Body of pancreas (tissue), 4 donors: ENCODE results near the gene ETFRF1. TPM values are rescaled to one million over a fixed set of nuclear protein-coding genes. Genes with fewer than 3 reads are reported as not detected.

ENCODE experiments used
- ATAC-seq: fragments of 150-250 bp; one replicate; pipeline ENCODE4 v1.9.1; 2016
- DNase-seq, 4 donors: peaks; one replicate each; pipeline ENCODE4 v3.0.0-alpha.2; 2019
- H3K27ac ChIP-seq, 4 donors: fragments of 200-600 bp; sonication (generic); 1 replicate in 3 of 4; 2 replicates in 1 of 4; pipeline versions ENCODE4 v1.5.1 to v1.6.1; 2016 to 2019; ENCODE audit warnings: mild to moderate bottlenecking in 1 of 4, mixed read lengths in 1 of 4, moderate library complexity in 1 of 4
- H3K27me3 ChIP-seq, 2 donors: fragments of 200-600 bp; sonication (generic); one replicate each; pipeline ENCODE4 v1.6.0; 2016; ENCODE audit warnings: mild to moderate bottlenecking in 1 of 2
- H3K36me3 ChIP-seq, 2 donors: fragments of 200-600 bp; sonication (generic); replicated peaks in 1 of 2; 2 replicates each; pipeline ENCODE4 v1.5.1; 2016; ENCODE audit warnings: low read depth in 2 of 2; ENCODE audit not compliant: insufficient read depth in 1 of 2
- H3K4me1 ChIP-seq: fragments of 200-600 bp; sonication (generic); one replicate; pipeline ENCODE4 v1.6.0; 2016
- H3K4me3 ChIP-seq, 2 donors: fragments of 200-600 bp; sonication (generic); 1 replicate in 1 of 2; 2 replicates in 1 of 2; pipeline ENCODE4 v1.5.1; 2016 to 2019
- H3K9me3 ChIP-seq, 3 donors: fragments of 200-600 bp; sonication (generic); 1 replicate in 2 of 3; 2 replicates in 1 of 3; pipeline ENCODE4 v1.5.1; 2016
- POLR2A ChIP-seq, 3 donors: fragments of 450-650 bp; IDR thresholded peaks; one replicate each; pipeline ENCODE4 v1.6.1; 2016; ENCODE audit warnings: antibody characterized with exemption in 3 of 3, mild to moderate bottlenecking in 2 of 3
- WGBS, 2 donors: methylation state at CpG; one replicate each; pipeline ENCODE4 v1.1.5; 2017; 5-methylcytosine and 5-hydroxymethylcytosine counted together
- intact Hi-C: fragments of 100-400 bp; cut with DNase I; formaldehyde crosslinking; loops from one replicate; pipeline ENCODE4 v1.15.1; 2023
- total RNA-seq, 2 donors: library from RNA; depleted of rRNA; stranded (reverse); fragments of >200 nt; gene quantifications; one replicate each; pipeline ENCODE4 v1.1.0, GENCODE V29; 2016
- TF ChIP-seq, protein P1 (sequence below), 7 experiments: fragments of 450-650 bp in 4 of 7; fragments of 200-600 bp in 3 of 7; sonication (generic) in 3 of 7; IDR thresholded peaks; one replicate each; pipeline ENCODE4 v1.5.1; 2016 to 2019; ENCODE audit warnings: antibody characterized with exemption in 7 of 7

ETFRF1 gene
- total RNA-seq, 2 donors from 2014 or later, result 12.5 to 24.9 TPM

DNA sequence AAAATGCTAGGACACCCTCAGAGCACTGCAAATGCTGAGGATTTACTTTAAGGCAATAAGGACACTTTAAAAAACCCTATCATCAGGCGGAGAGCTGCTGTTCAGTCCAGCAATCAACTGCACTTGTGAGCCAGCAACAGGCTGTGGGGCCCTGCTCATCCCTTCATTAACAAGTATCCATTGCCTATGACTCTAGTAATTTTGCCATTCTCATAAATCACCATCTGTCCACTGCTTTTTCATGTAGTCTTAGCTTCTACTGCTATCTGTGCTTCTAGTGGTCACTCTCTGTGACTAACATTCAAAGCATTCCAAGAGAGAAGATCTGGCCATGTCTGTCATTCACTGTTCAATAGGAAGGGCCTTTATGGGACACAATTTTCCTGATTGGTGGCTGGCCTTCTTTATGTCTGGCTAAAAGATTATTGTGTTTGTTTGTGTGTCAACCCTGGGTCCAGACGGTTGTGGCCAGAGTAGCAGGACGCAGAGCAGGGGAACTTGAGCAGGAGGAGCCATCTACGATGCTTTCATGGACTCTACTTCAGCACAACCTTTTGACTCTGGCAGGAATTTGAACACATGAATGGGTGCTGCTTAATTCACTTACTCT, 59.3 kb downstream of the ETFRF1 start:
- H3K4me1 ChIP-seq, result peaks cover 59% of the 10 kb centered on the region
- no peak for DNase-seq
- TF ChIP-seq, protein P1, sequence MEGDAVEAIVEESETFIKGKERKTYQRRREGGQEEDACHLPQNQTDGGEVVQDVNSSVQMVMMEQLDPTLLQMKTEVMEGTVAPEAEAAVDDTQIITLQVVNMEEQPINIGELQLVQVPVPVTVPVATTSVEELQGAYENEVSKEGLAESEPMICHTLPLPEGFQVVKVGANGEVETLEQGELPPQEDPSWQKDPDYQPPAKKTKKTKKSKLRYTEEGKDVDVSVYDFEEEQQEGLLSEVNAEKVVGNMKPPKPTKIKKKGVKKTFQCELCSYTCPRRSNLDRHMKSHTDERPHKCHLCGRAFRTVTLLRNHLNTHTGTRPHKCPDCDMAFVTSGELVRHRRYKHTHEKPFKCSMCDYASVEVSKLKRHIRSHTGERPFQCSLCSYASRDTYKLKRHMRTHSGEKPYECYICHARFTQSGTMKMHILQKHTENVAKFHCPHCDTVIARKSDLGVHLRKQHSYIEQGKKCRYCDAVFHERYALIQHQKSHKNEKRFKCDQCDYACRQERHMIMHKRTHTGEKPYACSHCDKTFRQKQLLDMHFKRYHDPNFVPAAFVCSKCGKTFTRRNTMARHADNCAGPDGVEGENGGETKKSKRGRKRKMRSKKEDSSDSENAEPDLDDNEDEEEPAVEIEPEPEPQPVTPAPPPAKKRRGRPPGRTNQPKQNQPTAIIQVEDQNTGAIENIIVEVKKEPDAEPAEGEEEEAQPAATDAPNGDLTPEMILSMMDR (IDR thresholded peaks at IDR 0.05), result no peak
- no peak for TF ChIP-seq POLR2A (IDR thresholded peaks at IDR 0.05)
- intact Hi-C loops, result no loop called here
- 30 to 69% methylated on average over 4 of the region's 4 CpGs for WGBS, 2 donors
- no peak for ATAC-seq
- H3K36me3 ChIP-seq, result no peaks in the 10 kb centered on the region
- H3K27me3 ChIP-seq, result no peaks in the 10 kb centered on the region
- H3K4me3 ChIP-seq, result no peak overlapping the region
- H3K9me3 ChIP-seq, result no peaks in the 10 kb centered on the region
- H3K27ac ChIP-seq, result no peak overlapping the region

Other genes with a start within 250 kb of the ETFRF1 start
- 10 to 100 TPM; 30.0 to 59.7 TPM for gene BCAT1, start 246.1 kb upstream of the ETFRF1 start, total RNA-seq
- under 1 TPM in 1 of 2 donors, not detected in 1; 0.26 TPM for gene DNAI7, start 77 bp upstream of the ETFRF1 start, total RNA-seq
- 1 to 10 TPM; 5.9 to 8.3 TPM for gene KRAS, start 55.7 kb downstream of the ETFRF1 start, total RNA-seq